ENCODE measurements around the gene KBTBD12.

Gene KBTBD12

GRCh38 chr3:128021768-128022372 is 106.8 kb downstream of the KBTBD12 start:
- no peak for DNase-seq

- DNase-seq, result no peak
Observed at GRCh38 chr3:128033102-128033501, 118.1 kb downstream of the KBTBD12 start.

- no peak for DNase-seq
Observed at GRCh38 chr3:128036119-128036518, 121.1 kb downstream of the KBTBD12 start.
